ENCODE measurements around the gene SUZ12.
"Not testable (repeated sequence)": the region's sequence is repeated elsewhere in the genome, so short reads cannot be mapped to it uniquely, and the experiment has no call there.

SUZ12 gene

GRCh38 chr17:31936615-31937609 is at the start of gene SUZ12:
Gene SUZ12 (plus strand): TSS chr17:31937007. CDS start chr17:31937247, 240 bp downstream.
- peak; percentile 75 to 78 for DNase-seq

DNA sequence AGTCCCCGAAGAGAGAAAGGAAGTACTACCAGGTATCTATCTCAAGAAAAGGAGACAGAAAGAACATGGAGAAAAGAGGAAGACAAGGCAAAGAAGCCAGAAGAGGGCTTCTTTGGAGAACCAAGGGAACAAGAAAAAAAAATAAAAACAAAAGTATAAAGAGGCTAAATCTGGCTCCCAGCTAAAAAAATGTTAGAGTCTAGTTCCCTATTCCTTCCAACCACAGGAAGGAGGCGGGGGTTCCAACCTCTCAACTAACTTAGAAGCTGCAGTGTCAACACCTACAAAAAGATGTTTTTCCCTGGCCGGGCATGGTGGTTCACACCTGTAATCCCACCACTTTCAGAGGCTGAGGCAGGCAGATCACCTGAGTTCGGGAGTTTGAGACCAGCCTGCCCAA is 48.7 kb upstream of the SUZ12 start:
- DNase-seq: no peak

DNA sequence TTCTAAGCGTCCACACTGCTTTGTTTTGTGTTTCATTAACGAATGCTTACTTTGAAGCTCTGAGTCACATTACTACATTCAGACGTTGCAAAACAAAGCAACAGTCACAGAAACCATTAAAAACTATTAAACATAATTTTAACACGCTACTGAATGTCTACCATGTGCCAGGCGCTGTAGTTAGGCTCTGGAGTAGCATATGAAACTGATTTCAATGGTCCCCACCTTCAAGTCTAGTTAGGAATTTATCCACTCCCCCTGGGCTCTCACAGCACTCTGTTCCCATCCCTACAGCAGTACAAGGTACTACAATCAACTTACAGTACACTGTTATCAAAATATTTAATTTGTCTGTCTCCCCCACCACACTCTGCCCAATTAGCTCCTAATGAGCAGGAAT is 35.9 kb upstream of the SUZ12 start:
- DNase-seq: no peak

DNA sequence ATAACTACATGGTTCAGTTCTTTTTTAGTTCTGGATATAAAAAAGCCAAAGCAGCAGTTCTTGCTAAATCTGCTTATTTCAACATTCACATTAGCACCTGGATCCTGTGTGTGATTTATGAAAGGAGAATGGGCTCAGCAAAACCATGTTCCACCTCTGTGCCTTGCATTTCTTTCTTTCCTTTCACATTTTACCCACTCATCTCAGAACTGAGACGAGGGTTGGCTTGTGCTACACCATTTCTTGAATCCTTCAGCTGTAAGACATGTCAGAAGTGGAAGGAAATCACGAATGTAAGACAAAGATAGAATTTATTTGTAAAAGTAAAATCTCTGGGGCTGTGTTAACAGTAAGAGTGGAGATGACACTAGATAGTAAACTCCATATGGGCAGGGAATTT is 34.1 kb upstream of the SUZ12 start:
- no peak for DNase-seq

DNA sequence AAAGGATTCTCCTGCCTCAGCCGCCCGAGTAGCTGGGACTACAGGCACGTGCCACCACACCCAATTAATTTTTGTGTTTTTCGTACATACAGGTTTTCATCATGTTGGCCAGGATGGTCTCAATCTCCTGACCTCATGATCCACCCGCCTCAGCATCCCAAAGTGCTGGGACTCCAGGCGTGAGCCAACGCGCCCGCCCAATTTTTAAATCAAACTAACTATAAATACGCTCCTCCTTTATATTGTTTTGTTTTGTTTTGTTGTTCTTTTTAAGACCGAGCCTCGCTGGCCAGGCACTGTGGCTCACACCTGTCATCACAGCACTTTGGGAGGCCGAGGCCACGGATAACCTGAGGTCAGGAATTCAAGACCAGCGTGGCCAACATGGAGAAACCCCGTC is 33.4 kb upstream of the SUZ12 start:
- no peak for DNase-seq

DNA sequence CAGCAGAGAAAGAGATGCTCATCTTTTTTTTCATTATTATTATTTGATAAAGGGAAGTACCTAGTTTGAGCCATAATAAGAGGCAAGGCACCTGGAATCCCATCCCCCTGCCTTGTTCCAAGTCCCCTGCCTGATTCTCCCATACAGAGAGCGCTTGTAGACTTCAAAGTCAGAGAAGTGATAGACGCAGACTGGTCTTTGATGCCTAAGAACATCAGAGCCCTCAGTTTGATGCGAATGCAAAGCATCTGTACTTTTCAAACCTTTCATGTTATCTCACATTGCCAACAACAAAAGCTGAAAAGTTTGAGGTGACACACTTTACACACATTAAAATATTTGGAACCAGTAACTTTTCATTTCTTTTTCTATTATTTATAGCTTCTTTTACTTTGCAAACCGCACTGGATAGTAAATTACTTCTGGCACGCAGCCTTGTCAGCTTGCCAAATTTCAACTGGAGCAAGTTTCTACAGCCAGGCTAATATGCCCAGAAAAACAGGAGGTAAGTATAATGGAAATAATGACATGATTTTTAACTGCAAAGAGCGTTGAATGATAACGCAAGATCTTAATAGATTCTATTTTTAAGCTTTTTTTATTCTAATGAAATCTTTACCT is 29.4 kb upstream of the SUZ12 start:
- no peak for DNase-seq

DNA sequence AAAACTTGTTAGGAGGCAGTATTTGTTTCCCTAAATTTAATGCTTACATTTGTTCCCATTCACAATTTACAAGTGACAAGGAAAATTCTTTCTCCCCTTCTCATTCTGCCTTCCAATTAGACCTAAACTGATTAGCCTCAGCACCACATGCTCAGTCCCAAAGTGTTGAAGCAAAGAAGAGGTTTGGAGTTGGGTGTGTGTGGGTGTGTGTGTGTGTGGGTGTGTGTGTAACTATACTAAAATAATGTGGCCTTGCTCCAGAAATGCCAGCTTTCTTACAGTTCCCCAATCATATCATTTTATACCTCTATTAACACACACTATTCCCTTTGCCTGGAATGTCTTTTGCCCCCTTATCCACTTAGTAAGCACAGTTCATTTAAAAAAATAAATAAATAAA is 28.4 kb upstream of the SUZ12 start:
- DNase-seq: no peak

DNA sequence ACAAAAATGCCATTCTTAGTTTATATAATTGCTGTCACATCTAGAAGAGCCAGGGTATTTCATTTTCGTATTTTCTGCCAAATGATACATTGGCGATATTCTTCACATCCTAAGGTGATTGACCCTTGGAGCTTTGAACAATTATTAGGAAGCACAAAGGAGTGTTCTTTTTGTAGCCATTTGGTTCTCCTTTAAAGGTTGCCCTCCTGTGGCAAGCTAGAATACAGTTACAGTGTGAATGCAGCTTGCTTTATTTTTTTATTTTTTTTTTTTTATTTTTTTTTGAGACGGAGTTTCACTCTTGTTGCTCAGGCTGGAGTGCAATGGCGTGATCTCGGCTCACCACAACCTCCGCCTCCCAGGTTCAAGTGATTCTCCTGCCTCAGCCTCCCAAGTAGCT is 24.1 kb upstream of the SUZ12 start:
- not testable (repeated sequence) for DNase-seq

DNA sequence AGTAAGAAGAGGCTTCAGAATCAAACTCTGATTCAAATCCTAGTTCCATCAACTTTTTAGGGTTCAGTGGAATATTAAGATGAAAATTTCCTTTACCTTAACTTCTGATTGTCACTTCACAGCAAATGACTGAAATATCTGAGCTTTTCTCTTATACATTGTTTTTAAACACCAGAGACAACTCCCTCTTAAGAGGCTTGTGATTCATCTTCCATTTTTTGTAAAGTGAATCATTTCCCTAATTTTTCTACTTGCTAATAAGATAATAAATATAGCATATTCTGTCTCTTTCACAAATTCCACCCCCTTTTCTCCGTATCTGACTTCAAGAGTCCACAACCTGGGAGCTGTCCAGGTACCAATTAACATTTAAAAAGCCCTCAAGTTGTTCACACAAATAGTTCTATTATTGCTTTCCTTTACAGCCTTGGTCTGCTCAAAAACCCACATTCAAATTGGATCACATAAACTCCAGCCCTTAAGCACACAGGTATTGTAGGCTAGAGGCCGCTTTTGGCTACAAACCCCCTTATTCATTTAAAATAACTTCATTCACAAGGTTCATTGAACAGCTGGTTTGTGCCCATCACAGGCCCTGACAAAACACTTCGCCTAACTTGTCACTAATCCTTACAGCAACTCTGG is 21.2 kb upstream of the SUZ12 start:
- DNase-seq: no peak

DNA sequence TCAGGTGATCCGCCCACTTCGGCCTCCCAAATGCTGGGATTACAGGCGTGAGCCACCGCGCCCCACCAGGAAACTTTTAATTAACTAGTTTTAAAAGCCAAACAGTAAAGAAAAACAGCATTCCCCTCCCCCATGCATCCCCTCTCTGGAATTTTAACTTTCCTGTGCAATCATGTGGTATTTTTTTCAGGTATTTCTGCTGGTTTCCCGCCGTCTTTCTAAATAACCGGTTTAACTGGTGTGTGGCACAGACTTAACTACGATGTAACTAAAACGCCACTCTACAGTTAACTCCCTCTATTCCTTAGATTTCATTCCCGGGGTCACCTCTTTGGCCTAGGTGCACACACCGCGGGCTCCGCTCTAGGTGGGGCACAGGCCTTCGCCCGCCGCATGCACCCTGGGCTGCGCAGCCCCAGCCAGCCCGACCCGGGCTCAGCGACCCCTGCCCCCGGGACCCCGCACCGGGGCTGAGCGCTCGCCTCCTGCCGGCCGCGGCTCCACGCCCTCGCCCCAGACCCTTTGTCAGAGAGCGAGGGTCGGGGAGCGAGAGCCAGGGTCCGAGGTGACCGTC is 20.2 kb upstream of the SUZ12 start:
- no peak for DNase-seq

- DNase-seq: no peak
Observed at GRCh38 chr17:31917065-31917529, 19.7 kb upstream of the SUZ12 start.

DNA sequence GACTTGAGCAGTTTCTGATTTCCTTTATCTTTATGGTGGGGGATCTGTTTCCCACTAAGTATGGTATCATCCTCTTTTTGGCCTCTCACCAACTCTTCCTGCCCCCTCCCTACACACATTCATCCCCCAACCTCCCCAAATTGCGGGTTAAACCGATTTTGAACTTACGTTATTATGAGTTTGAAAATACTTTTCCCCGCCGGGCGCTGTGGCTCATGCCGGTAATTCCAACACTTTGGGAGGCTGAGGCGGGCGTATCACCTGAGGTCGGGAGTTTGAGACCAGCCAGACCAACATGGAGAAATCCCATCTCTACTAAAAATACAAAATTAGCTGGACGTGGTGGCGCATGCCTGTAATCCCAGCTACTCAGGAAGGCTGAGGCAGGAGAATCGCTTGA is 19.1 kb upstream of the SUZ12 start:
- DNase-seq: not testable (repeated sequence)

- DNase-seq: no peak
Observed at GRCh38 chr17:31918701-31919128, 18.1 kb upstream of the SUZ12 start.

DNA sequence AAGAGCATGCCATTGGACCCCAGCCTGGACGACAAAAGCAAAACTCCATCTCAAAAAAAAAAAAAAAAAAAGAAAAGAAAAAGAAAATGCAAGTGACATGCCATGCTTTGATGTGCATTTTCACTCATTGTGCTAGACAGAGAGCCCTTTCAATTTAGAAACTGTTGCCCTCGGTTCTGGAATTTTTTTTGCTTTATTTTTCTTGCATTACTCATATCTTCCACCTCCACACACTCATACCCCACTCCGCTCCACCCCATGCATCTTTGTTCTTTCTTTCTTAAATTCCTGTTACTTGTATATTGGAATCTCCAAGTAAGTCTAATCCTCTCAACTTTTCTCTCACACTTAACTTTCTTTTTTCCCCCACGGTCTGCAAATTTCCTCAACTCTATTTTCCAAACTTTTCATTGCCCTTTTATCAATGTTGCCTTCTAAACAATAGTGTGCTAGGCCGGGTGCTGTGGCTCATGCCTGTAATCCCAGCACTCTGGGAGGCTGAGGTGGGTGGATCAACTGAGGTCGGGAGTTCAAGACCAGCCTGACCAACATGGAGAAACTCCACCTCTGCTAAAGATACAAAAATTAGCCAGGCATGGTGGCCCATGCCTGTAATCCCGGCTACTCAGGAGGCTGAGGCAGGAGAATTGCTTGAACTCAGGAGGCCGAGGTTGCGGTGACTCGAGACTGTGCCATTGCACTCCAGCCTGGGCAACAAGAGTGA is 16.8 kb upstream of the SUZ12 start:
- DNase-seq: no peak

DNA sequence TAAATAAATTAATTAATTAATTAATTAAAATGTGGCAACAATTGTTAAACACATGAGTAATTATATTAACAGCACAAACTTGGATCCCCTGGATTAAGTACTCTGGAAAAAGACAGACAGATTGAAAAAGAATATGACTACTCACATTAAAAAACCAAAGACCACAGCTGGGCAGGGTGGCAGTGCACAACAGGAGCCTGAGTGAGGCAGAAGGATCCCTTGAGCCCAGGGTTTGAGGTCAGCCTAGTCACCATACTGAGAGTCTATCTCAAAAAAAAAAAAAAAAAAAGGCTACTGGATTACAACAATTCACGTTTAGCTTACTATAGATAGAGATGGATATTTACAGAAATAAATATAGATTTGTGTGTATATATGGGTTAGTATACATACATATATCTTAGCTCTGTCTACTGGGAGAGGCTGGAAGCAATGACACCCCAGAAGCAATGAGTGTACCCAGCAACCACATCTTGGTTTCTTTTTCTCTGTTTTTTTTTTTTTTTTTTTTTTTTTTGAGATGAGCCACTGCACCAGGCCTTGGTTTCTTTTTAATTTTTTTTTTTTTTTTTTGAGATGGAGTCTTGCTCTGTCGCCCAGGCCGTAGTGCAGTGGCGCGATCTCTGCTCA is 10.6 kb upstream of the SUZ12 start:
- no peak for DNase-seq

DNA sequence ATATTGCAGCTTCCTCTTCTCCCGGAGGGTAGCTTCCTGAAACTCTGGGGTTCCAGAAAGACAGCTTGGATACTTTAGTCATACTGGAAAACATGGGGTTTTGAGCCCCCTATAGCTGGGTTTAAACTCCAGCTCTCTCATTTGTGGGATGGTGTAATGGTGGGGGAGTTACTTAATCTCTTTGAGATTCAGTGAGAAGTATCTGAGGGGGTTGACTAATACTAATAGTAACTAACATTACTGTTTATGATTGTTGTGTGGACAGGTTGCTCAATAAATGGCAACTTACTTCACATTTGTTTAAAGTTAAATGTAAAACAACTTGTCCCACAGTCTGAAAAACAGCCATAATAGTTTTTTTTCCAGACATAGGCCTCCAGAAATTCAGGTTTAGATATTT is 5.1 kb upstream of the SUZ12 start:
- DNase-seq: no peak

DNA sequence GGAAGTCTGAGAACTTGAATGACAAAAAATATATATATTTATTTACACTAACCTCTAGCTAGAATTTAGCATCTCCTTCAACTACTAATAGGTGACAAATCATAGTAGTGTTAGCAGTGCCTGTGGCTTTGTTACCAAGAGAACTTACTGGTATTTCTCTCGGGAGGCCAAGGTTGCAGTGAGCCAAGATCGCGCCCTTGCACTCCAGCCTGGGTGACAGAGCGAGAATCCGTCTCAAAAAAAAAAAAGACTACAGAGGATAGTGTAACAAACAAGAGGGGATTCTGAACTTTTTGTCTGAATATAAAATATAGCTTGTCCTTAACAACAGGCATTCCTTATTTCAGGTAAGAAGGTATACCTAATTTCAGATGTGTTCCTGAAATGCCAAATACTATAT is 1.3 kb upstream of the SUZ12 start:
- DNase-seq: no peak

- not testable (repeated sequence) for DNase-seq
Observed at GRCh38 chr17:31937926-31938641, 1.3 kb downstream of the SUZ12 start.

DNA sequence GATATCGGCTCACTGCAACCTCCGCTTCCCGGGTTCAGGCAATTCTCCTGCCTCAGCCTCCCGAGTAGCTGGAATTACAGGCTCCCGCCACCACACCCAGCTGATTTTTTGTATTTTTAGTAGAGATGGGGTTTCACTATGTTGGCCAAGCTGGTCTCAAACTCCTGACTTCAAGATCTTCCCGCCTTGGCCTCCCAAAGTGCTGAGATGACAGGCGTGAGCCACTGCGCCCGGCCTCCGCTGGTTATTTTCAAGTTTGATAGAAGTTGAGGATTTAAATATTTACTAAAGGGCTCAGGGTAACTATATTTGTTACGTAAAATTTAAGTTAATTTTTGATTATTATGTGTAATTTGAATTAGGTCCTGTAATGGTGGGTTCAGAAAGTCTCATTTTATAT is 5.1 kb downstream of the SUZ12 start:
- DNase-seq: not testable (repeated sequence)

DNA sequence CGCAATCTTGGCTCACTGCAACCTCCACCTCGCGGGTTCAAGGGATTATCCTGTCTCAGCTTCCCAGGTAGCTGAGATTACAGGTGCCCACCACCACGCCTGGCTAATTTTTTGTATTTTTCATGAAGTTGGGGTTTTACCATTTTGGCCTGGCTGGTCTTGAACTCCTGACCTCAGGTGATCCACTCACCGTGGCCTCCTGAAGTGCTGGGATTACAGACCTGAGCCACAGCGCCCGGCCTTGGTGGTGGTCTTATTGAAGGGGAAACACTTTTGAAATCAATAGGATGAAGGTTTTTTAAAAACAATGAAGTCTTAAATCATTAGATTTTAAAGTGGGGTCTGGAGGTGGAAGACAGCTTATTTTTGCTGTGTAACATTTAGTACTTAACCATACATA is 5.6 kb downstream of the SUZ12 start:
- not testable (repeated sequence) for DNase-seq

DNA sequence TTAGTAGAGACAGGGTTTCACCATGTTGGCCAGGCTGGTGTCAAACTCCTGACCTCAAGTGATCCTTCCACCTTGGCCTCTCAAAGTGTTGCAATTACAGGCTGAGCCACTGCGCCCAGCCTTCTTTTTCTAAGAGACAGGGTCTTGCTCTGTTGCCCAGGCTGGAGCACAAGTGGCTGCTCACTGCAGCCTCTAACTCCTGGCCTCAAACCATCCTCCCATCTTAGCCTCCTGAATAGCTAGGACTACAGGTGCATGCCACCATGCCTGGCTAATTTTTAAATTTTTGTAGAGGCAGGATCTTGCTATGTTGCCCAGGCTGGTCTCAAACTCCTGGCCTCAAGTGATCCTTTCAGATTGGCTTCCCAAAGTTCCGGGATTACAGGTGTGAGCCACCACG is 15.1 kb downstream of the SUZ12 start:
- DNase-seq: not testable (repeated sequence)
